GM12874 (cell line): ENCODE data around the gene GRID1.

Experiments used
- CTCF ChIP-seq: IDR thresholded peaks from 2 replicates; pipeline ENCODE4 v1.5.1; 2011; ENCODE audit warnings: low read depth, mild to moderate bottlenecking, control low read depth, low read length, moderate library complexity; ENCODE audit not compliant: insufficient read depth

The GRID1 gene

GRCh38 chr10:86376852-86377796 is 10.5 kb upstream of the GRID1 start:
- peak; percentile 99 for TF ChIP-seq CTCF

- TF ChIP-seq CTCF = no peak
Measured at GRCh38 chr10:86376403-86376802, 9.8 kb upstream of the GRID1 start.

- no peak for TF ChIP-seq CTCF
Measured at GRCh38 chr10:86375204-86375603, 8.6 kb upstream of the GRID1 start.

GRCh38 chr10:86374664-86375063 is 8.1 kb upstream of the GRID1 start:
- TF ChIP-seq CTCF = no peak

GRCh38 chr10:86373828-86374227 is 7.2 kb upstream of the GRID1 start:
- TF ChIP-seq CTCF = no peak

- no peak for TF ChIP-seq CTCF
Measured at GRCh38 chr10:86373251-86373650, 6.7 kb upstream of the GRID1 start.

- TF ChIP-seq CTCF = no peak
Measured at GRCh38 chr10:86372784-86373239, 6.2 kb upstream of the GRID1 start.
